ENCODE measurements around the gene XPR1. TPM values are rescaled to one million over a fixed set of nuclear protein-coding genes. Genes with fewer than 3 reads are reported as not detected.

The XPR1 gene
- total RNA-seq, 1 experiment from 2014 or later = 36.1 TPM

GRCh38 chr1:180796897-180797640 is 165.2 kb downstream of the XPR1 start:
- intact Hi-C loops (cut with micrococcal nuclease; ENCODE audit: unreplicated experiment) (no loop called here), in situ Hi-C loops (cut with HindIII; ENCODE audit: low pct_unique_long_range_greater_than_20kb, low sequenced_read_pairs) (no loop called here)
- H3K4me3 ChIP-seq (ENCODE audit: low read depth in 2 of 2, low read length in 2 of 2) = no peak overlapping the region
- no peaks in the 10 kb centered on the region for H3K36me3 ChIP-seq (ENCODE audit: control insufficient read depth, insufficient read depth, low read length)
- POLR2A ChIA-PET = no interaction called here
- DNase-seq (ENCODE audit: low read depth, low spot score) (no peak), ATAC-seq (no peak)
- no peaks in the 10 kb centered on the region for H3K27me3 ChIP-seq (ENCODE audit: control insufficient read depth, insufficient read depth, low read length)
- H3K27ac ChIP-seq (ENCODE audit: low read length) = no peak overlapping the region
- no peaks in the 10 kb centered on the region for H3K9me3 ChIP-seq (ENCODE audit: control insufficient read depth, insufficient read depth, low read depth, low read length)
- TF ChIP-seq TCF7L2 (IDR thresholded peaks at IDR 0.05; ENCODE audit: low read depth, low read length) = no peak
- TF ChIP-seq SIN3A (IDR thresholded peaks at IDR 0.05; ENCODE audit: borderline replicate concordance, insufficient read depth, low read depth, low read length) = no peak
- TF ChIP-seq POLR2AphosphoS5 (IDR thresholded peaks at IDR 0.05; ENCODE audit: low read depth, low read length) = no peak
- no peak for TF ChIP-seq CTCF (IDR thresholded peaks at IDR 0.05)
- TF ChIP-seq REST (IDR thresholded peaks at IDR 0.05; ENCODE audit: insufficient read depth in 1 of 2, low read depth in 2 of 2, low read length in 1 of 2) = no peak
- CTCF ChIA-PET = no interaction called here
- BruUV-seq (replicated peaks) = no TSS peak
- H3K4me1 ChIP-seq (ENCODE audit: control insufficient read depth, insufficient read depth, low read length) = no peaks in the 10 kb centered on the region

GRCh38 chr1:180800945-180801344 is 169.1 kb downstream of the XPR1 start:
- in situ Hi-C loops (cut with HindIII; ENCODE audit: low pct_unique_long_range_greater_than_20kb, low sequenced_read_pairs) (no loop called here), intact Hi-C loops (cut with micrococcal nuclease; ENCODE audit: unreplicated experiment) (no loop called here)
- BruUV-seq (replicated peaks) = no TSS peak
- ChIA-PET CTCF (no interaction called here), POLR2A (no interaction called here)
- Histone ChIP-seq H3K27me3 (ENCODE audit: control insufficient read depth, insufficient read depth, low read length) (no peaks in the 10 kb centered on the region), H3K27ac (ENCODE audit: low read length) (no peak overlapping the region), H3K4me1 (ENCODE audit: control insufficient read depth, insufficient read depth, low read length) (no peaks in the 10 kb centered on the region), H3K36me3 (ENCODE audit: control insufficient read depth, insufficient read depth, low read length) (no peaks in the 10 kb centered on the region), H3K9me3 (ENCODE audit: control insufficient read depth, insufficient read depth, low read depth, low read length) (no peaks in the 10 kb centered on the region), H3K4me3 (ENCODE audit: low read depth in 2 of 2, low read length in 2 of 2) (no peak overlapping the region)
- TF ChIP-seq SIN3A (IDR thresholded peaks at IDR 0.05; ENCODE audit: borderline replicate concordance, insufficient read depth, low read depth, low read length) (no peak), REST (IDR thresholded peaks at IDR 0.05; ENCODE audit: insufficient read depth in 1 of 2, low read depth in 2 of 2, low read length in 1 of 2) (no peak), POLR2AphosphoS5 (IDR thresholded peaks at IDR 0.05; ENCODE audit: low read depth, low read length) (no peak), CTCF (IDR thresholded peaks at IDR 0.05) (no peak), TCF7L2 (IDR thresholded peaks at IDR 0.05; ENCODE audit: low read depth, low read length) (no peak)
- DNase-seq (ENCODE audit: low read depth, low spot score) (no peak), ATAC-seq (no peak)
